ENCODE results near the gene ABCE1. TPM values are rescaled to one million over a fixed set of nuclear protein-coding genes. Genes with fewer than 3 reads are reported as not detected.
"Not testable (repeated sequence)": the region's sequence is repeated elsewhere in the genome, so short reads cannot be mapped to it uniquely, and the experiment has no call there.

Gene ABCE1
- total RNA-seq, 2 donors from 2014 or later: 47.2 to 50.4 TPM

DNA sequence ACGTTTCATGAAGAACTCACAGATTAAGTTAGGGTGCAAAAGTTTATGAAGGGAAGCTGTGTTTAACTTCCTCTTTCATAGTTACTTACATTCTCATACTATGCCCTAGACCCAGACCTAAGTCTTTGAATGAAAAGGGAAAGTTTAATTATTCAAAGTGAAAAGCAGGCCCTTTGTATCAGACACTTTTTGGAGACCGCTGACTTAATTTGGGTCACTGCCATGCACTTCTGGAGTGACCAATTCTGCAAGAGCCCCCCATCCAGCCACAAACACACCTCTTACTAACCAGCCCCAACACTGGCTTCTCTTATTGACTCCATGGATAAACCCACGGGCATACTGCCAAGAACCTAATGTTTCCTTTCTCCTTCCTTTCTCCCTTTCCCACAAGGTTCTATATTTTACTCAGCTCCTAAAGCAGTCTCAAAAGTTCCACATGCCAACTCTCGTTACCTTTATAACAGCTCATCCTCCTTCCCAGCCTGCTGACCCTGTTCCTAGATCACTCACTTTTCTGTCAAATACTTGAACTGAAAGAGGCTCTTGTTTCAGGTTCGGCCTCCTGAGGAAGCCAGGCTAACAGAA is 34.5 kb downstream of the ABCE1 start:
- Histone ChIP-seq H3K9me3 (no peaks in the 10 kb centered on the region), H3K27ac (no peak overlapping the region), H3K36me3 (replicated peaks in 1 of 2; ENCODE audit: insufficient read depth in 1 of 2, low read depth in 2 of 2) (no peaks in the 10 kb centered on the region), H3K4me3 (no peak overlapping the region), H3K27me3 (no peaks in the 10 kb centered on the region), H3K4me1 (peaks cover 8% of the 10 kb centered on the region)
- intact Hi-C loops (cut with DNase I): no loop called here
- DNase-seq: peak in 2 of 4 donors; percentile 3 to 17
- TF ChIP-seq, protein P1, sequence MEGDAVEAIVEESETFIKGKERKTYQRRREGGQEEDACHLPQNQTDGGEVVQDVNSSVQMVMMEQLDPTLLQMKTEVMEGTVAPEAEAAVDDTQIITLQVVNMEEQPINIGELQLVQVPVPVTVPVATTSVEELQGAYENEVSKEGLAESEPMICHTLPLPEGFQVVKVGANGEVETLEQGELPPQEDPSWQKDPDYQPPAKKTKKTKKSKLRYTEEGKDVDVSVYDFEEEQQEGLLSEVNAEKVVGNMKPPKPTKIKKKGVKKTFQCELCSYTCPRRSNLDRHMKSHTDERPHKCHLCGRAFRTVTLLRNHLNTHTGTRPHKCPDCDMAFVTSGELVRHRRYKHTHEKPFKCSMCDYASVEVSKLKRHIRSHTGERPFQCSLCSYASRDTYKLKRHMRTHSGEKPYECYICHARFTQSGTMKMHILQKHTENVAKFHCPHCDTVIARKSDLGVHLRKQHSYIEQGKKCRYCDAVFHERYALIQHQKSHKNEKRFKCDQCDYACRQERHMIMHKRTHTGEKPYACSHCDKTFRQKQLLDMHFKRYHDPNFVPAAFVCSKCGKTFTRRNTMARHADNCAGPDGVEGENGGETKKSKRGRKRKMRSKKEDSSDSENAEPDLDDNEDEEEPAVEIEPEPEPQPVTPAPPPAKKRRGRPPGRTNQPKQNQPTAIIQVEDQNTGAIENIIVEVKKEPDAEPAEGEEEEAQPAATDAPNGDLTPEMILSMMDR (IDR thresholded peaks at IDR 0.05): no peak
- no peak for TF ChIP-seq POLR2A (IDR thresholded peaks at IDR 0.05)
- 56 to 57% methylated on average over 5 of the region's 5 CpGs for WGBS, 2 donors
- no peak for ATAC-seq

DNA sequence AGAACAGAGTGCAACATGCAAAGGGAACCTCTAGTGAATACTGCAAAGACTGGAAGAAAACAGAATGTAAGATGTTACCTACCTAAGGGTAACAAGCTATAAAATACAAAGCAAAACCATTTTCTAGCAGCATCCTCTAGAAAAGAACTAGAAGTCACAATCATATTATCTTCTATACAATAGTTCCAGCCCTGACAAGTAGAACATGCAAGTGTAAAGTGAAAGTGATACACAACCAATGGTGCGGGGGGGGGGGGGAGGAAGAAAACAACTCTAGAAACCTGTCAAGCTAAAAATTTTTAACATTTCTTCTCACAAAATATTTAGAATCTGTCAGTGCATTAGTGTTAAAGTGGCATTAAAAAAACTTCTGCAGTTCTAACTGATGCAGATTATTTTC is 38.1 kb downstream of the ABCE1 start:
- H3K27me3 ChIP-seq; H3K4me1 ChIP-seq; intact Hi-C loops (cut with DNase I); DNase-seq; H3K27ac ChIP-seq; H3K4me3 ChIP-seq; ATAC-seq; H3K9me3 ChIP-seq: not testable (repeated sequence)
- WGBS, 2 donors: 54 to 82% methylated on average over 1 of the region's 1 CpG
- H3K36me3 ChIP-seq (replicated peaks in 1 of 2; ENCODE audit: insufficient read depth in 1 of 2, low read depth in 2 of 2): peaks cover 5 to 11% of the 10 kb centered on the region in 2 donors

DNA sequence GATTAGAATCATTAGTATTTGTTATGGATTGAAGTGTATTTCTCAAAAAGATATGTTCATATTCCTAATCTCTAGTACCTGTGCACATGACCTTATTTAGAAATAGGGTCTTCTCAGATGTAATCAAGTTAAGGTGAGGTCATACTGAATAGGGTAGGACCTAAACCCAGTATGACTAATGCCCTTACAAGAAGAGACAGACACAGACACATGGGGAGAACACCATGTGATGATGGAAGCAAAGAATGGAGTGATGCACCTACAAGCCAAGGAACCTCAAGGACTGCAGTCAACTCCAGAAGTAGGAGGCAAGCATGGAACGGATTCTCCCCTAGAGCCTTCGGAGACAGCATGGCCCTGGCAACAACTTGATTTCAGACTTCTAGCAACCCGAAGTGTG is 50.9 kb downstream of the ABCE1 start:
- intact Hi-C loops (cut with DNase I): no loop called here
- H3K36me3 ChIP-seq (replicated peaks in 1 of 2; ENCODE audit: insufficient read depth in 1 of 2, low read depth in 2 of 2): peaks cover 0 to 44% of the 10 kb centered on the region in 2 donors
- no peak overlapping the region for H3K27ac ChIP-seq
- no peak overlapping the region for H3K4me3 ChIP-seq
- H3K9me3 ChIP-seq: no peaks in the 10 kb centered on the region
- H3K4me1 ChIP-seq: peaks cover 11% of the 10 kb centered on the region
- DNase-seq (no peak), ATAC-seq (no peak)
- TF ChIP-seq POLR2A (IDR thresholded peaks at IDR 0.05): no peak
- TF ChIP-seq, protein P1 (IDR thresholded peaks at IDR 0.05): no peak
- 87 to 95% methylated on average over 3 of the region's 3 CpGs for WGBS, 2 donors
- H3K27me3 ChIP-seq: no peaks in the 10 kb centered on the region

DNA sequence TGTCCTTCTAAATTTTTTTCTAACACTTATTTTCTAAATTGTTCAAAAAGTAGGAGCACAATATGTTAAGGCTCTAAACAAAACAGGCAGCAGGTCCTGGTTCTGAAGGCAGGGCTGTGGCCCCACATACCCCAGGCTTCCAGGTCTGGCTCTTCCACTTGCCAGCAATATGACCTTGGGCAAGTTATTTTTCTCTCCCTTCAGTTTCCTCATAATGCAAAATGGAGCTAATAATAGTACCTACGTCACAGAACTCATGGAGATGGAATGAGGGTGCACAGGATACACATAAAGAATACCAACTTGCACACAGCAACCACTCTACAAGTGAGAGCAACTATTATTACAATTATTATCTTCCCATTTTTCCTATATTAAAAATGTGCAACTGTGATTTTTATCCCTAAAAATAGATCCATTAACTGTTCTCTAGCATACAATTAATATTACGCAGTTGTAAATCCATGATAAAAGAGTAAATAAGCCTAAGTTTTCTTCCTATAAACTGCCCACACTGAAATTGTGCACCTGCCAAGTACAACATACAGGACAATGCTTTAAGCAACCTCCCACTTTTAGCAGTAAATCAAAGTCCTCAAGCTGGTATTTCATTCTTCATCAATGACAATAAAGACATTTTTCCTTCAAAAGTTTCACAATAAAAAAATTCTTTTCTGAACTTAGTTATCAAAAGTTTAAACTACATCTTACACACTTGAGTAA is 55.2 kb downstream of the ABCE1 start:
- H3K9me3 ChIP-seq: no peaks in the 10 kb centered on the region
- no peak overlapping the region for H3K4me3 ChIP-seq
- intact Hi-C loops (cut with DNase I): no loop called here
- no peaks in the 10 kb centered on the region for H3K27me3 ChIP-seq
- WGBS, 2 donors: 38 to 43% methylated on average over 2 of the region's 2 CpGs
- peak overlapping the region in 1 of 4 donors; percentile 53 for H3K27ac ChIP-seq
- H3K4me1 ChIP-seq: peaks cover 11% of the 10 kb centered on the region
- TF ChIP-seq POLR2A (IDR thresholded peaks at IDR 0.05): no peak
- TF ChIP-seq, protein P1 (IDR thresholded peaks at IDR 0.05): no peak
- ATAC-seq (peak; percentile 82), DNase-seq (peak in 3 of 4 donors; percentile 18 to 33 (median 26))
- peaks cover 0 to 31% of the 10 kb centered on the region in 2 donors for H3K36me3 ChIP-seq (replicated peaks in 1 of 2; ENCODE audit: insufficient read depth in 1 of 2, low read depth in 2 of 2)

DNA sequence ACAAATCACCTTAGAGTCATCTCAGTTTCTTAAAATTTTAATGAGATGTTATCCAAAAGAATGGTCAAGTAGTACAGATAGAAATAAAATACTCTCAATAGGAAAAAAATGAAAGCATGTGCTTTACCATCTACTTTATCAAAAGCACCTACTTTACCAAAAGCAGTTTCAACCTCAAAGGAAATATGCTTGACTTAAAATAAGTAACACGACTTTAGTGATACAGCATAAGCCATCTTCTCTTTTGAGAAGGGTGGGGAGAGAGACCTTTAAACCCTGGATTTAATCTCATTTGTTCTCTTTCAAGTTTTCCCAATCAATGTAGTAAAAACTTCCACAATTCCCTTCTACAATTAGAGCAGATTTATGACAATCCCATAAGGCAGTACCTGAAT is 55.8 kb downstream of the ABCE1 start:
- whole genome bisulfite sequencing, 2 donors: 50 to 55% methylated on average over 1 of the region's 1 CpG
- H3K9me3 ChIP-seq: no peaks in the 10 kb centered on the region
- intact Hi-C loops (cut with DNase I): no loop called here
- H3K4me1 ChIP-seq: peaks cover 11% of the 10 kb centered on the region
- no peak for TF ChIP-seq POLR2A (IDR thresholded peaks at IDR 0.05)
- TF ChIP-seq, protein P1 (IDR thresholded peaks at IDR 0.05): no peak
- H3K4me3 ChIP-seq: no peak overlapping the region
- no peak for DNase-seq
- ATAC-seq: no peak
- H3K27me3 ChIP-seq: no peaks in the 10 kb centered on the region
- H3K36me3 ChIP-seq (replicated peaks in 1 of 2; ENCODE audit: insufficient read depth in 1 of 2, low read depth in 2 of 2): peaks cover 0 to 28% of the 10 kb centered on the region in 2 donors
- peak overlapping the region in 1 of 4 donors; percentile 53 for H3K27ac ChIP-seq
